GM19351 (cell line): Measurements from ENCODE around the gene CAMTA1.
"Not testable (repeated sequence)": the region's sequence is repeated elsewhere in the genome, so short reads cannot be mapped to it uniquely, and the experiment has no call there.

ENCODE experiments used
- ATAC-seq: cut with Tn5 transposase; IDR thresholded peaks from one replicate; pipeline ENCODE4 v1.9.1; 2021; ENCODE audit warnings: mild to moderate bottlenecking, moderate library complexity; ENCODE audit not compliant: unreplicated experiment

Gene CAMTA1

DNA sequence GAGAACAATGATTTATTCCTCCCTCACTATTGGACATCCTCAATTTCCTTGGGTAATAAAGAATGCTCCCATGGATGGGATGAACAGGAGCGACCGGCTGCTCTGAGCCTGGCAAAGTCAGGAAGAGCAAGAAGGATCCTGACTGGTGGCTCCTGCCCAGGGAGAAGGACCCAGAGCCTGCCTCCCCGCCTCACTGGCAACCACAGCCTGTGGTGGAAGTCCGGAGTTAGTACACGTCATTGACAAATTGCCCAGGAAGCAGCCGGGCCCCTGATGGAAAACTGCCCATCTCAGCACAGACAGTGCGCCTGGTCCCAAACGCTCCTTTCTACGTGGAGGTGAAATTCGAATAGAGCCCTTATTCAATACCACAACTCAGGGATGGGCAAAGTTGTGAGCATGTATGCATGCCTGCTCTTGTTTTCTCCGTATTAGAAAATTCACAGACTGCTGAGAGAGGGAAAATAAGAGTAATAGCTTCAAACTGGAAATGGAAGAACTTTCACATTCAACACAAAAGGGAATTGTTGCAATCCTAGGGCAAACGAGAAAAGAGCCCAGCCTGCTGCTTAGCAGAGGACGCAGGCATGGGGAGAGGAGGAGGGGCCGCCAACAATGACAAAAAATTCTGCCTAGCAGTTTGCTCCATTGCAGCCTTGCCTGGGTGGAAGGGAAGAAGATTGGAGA, 588.8 kb downstream of the CAMTA1 start:
- no peak for ATAC-seq

DNA sequence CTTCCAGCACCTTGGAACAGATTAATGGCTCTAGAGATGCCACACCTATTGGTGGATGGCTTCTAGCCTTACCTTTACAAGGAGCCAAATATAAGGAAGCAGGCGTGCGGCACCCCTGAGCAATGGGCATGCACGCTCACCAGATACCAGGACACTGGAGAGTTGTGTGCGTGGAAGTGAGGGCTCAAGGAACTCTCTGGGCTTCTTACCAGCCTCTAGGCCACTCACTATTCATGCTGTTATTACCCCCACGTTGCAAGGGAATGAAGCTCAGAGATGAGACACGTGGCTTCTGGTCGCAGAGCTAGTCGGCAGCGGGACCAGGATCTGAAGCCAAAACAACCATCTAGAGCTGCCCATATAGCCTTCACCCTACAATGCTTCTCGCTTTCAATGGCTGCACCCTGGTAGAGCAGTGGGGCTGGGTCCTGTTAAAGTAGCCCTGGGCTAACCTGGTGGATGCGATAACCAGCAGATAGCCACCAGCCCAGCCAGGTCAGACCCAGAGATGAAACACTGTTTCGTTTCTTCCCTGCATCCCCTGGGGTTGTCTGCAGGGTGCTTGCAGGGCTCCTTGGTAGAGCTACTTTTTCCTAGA, 589.4 kb downstream of the CAMTA1 start:
- no peak for ATAC-seq

DNA sequence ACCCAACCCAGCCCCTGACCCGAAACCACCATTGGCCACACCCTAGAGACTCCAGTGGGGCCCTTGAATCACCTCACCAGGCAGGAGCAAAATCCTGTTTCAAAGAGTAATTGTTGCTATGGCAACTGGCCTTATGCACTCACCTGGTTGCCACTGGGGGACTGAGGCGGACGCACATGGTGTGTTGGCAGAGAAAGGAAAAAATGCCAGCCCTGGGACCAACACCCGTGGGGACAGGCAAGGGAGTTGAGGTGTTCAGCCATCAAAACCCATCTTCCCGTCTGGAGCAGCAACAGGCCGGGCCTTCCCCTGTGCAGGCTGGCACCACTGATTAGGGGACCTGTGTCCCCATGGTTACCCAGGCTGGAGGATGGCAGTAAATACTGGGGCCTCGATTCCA, 590.1 kb downstream of the CAMTA1 start:
- ATAC-seq, result no peak

DNA sequence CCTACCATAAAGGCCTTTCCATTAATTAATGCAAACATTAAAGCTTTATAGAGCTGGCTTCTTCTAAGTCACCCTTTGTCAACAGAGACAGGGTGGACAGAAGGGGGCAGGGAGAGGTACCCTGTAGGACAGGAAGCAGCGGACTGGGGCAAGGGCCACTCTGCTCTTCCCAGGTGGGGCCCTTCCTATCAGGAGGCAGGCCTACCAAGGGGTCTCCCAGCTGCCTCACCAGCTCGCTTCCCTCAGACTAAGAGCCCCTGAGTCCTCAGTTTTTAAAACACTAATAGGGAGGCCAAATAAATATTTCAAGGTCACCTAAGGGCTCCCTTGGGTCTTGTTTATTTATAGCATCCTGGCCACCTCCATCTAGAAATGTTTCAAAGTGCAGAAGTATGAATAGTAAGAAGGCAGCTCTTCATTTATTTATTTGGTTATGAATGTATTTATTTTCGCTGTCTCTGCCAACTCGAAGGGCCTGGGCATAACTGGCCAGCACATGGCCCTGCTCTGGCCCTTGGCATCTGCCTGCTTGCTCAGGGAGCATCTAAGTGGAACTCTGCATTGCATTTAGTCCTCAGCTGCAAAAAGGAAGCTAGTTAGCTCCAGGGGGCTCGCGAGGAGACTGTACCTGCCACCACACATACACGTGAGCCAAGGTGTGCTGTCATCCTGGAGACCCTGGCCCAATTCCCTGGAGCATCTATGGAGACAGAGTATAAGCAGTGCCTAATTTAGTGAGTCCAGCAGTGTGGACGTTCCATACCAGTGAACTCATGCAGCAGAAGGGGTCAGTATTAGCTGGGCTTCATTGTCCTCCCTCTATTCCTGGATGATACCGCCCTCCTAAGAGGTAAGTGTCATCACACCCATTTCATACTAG, 590.8 kb downstream of the CAMTA1 start:
- ATAC-seq, result no peak

DNA sequence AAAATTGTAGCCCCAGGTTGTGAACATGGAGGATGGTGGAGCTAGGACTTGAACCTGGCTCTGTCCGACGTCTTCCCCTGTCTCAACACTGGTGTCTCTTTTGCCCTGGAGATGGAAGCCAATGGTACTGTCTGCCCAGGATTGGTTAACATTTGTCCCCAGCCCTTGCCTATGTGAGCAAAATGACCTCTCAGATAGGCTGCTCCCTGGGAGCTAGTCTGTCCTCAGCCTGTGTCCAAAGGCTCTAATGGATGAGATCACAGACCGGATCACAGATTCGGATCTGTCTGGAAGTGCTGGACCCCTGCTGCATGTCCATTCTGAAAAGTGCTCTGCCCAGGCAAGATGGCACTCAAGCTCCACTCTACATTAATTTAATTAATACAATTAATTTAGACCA, 591.4 kb downstream of the CAMTA1 start:
- no peak for ATAC-seq

DNA sequence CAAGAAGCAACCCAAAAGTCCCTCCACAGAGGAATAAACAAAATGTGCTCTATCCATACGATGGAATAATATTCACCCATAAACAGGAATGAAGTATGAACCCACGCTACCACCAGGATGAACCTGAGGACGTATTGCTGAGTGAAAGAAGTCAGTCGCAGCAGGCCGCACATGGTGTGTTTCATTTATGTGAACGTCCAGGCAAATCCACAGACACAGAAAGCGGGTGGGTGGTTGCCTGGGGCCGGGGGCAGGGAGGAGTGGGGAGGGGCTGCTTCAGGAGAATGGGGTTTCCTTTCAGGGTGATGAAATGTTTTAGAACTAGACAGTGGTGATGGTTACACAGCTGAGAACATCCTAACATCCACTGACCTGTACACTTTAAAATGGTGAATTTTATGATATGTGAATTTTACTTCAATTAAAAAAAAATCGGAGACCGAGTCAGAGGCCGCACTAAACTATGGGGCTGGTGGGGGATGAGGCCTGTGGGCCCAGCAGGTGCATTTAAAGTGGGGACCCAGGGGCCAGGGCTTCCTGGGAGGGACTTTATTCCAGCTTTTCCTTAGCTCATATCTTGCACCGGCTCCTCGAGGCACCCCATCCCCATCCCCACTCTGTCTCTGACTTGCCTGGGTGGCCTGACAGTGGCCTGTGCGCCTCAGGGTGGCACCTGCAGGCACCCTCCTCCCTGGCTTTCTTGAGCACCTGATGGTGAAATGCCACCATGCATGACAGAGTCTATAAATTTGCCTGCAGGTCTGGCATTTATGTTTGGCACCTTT, 593.3 kb downstream of the CAMTA1 start:
- ATAC-seq, result no peak

DNA sequence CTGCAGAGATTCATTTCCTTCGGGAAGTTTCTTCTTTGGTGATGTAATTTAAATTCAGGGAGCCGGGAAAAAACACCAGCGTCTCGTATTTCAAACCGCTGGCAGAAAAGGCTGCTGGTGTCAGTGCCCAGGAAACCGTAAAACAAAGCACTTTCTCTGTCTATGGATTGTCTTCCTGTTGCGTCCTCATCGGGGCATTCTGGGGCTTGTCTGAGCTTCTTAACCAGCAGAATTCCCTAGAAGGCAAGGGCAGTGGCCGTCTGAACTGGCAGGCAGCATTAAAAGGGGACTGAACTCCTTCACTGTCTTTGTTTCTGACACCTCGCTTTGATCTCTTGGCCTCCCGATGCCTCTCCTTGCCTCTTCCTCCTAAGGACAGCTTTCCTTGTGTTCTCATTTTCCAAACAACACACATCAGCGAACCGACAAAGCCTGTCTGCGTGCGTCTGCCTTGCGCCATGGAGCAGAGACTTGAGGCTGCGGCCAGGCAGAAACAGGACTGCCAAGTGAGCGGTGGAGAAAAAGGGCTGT, 594.3 kb downstream of the CAMTA1 start:
- ATAC-seq, result no peak

DNA sequence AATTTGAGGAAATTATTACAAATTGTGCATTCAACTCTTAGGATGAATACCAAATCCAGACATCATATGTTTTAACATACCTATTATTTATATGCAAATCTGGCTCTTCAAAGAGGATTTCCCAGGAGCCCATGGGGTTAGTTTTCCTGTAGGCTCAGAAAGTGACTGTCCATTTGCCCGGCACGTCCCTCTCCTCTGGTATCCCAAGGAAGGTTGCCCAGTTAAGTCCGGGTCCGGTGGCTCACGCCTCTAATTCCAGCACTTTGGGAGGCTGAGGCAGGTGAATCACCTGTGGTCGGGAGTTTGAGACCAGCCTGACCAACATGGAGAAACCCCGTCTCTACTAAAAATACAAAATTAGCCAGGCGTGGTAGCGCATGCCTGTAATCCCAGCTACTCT, 594.8 kb downstream of the CAMTA1 start:
- ATAC-seq, result not testable (repeated sequence)

DNA sequence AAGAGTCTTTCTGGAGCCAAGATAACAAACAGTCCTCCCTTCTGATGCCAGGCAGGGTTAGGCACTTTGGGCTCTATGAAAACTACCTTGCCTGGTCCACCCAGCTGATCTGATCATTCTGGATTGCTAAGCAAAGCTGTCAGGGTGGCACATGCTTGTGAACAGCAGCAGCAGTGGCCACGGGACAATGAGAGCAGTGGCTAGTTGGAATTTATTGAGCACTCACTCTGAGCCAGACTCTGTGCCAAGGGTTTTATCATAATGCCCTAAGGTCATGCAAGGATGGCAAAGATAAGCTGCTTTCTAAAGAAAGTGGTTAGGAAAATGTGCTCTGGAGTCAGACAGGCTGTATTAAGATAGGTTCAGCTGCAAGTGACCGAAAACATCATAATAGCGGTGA, 595.5 kb downstream of the CAMTA1 start:
- ATAC-seq, result no peak

DNA sequence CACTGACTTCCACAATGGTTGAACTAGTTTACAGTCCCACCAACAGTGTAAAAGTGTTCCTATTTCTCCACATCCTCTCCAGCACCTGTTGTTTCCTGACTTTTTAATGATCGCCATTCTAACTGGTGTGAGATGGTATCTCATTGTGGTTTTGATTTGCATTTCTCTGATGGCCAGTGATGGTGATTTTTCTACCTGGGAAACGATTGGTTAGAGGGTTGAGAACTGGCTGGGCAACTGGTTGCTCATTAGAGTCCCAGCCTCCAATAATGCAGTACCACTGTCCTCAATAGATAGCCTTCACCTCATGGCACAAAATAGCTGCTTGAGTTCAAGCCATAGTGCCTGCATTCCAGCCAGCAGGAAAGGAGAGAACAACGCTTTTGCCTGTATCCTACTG, 596.5 kb downstream of the CAMTA1 start:
- not testable (repeated sequence) for ATAC-seq

DNA sequence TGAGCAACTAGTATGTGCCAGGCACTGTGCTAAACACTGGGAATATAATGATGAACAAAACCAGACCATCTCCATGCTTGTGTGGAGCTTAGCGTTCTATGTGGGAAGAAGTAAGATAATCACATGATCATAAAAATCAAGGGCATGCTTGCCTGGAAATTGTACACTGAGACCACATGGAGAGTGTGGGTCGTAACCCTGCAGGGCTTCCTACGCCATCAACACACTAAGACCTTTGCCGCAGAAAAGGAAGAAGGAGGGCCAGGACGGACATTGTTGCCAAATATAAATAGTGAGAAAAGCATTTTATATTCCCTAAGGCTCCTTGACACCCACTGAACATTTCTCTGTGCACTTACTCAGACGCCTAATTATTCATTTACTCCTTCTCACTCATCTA, 597.7 kb downstream of the CAMTA1 start:
- ATAC-seq, result no peak

DNA sequence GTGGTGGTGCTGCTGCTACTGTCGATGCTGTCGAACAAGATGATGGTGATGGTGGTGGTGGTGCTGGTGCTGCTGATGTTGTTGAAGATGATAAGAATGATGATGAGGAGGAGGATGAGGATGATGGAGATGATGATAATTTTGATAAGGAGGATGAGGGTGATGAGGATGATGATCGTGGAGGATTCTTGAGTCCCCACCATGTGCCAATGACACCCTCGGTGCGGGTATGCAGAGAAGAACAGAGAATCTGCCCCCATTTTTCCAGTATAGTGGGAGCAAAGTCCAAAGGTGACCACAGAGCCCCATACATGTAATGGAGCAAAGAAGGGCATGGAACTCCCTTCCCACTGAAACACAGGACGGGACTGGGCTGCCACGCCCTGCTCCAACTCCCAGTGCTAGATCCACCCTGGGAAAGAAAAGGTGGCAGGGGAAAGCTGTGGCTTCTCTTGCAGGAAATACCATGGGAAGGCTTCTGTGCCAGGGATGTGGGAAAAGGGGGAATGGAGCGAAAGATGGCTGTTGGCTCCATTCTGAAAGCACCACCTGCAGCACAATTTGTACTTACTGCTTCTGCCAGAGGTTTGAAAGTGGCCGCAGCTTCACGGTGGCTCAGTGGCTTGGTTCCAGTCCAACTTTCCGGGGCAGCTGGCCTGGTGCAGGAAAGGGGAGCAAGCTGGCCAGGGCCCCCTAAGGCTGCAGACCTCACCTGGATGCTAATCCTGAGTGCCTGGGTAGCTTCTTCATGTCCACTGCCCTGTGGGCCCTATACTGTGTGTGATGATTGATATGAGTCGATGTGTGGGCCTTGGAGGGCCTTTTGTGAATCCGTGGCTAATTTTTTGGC, 598.6 kb downstream of the CAMTA1 start:
- no peak for ATAC-seq

DNA sequence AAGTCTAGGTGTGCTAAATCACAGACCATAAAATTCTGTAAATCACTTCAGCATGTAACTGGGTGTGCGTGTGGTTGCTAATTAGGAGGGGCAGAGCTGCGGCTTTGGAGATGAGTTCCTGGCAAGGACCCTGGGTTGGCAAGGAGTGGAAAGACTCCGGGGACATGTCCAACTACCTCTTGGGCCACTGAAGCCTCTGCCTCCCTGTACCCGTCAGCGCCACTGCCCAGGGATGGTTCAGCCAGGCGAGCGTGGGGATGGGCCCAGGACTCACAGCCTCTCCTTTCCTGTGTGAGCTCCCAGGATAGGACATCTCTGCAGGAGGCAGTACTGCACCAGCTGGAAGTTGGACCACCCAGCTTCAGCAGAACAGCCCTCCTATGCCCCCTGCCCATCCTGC, 599.4 kb downstream of the CAMTA1 start:
- no peak for ATAC-seq

DNA sequence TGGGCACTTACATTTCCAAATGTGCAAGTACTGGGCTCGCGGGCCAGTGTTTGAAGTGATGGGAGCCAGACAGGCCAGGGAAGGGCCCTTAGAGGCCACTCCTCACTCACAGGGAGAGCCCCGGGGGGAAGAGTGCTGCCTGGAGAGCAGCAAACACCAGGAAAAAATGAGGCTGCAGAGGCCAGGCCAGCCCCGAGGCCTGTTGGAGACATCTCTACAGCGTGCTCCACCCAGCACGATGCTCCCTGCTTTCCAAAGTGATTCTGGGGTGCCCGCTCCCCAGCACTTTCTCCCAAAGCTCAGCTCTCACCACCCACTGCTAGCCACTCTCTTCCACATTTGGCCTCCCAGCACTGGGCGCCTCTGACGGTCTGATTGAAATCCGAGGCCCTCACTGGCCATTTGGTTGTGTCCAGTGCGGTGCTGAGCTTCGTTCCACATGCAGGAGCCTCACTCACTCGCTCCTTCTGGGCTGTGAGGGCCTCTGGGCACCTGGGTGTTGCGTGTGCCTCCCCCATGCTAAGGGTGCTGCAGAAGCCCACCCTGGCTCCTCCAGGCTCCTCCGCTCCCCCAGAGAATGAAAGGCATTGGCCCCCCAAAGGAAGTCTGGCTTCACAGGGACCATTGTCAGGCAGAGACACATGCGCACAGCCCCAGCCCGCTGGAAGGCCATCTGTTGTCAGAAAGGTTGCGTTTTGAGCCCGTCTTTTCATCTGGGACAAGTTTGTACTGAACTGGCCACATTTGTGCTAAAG, 600.4 kb downstream of the CAMTA1 start:
- no peak for ATAC-seq

DNA sequence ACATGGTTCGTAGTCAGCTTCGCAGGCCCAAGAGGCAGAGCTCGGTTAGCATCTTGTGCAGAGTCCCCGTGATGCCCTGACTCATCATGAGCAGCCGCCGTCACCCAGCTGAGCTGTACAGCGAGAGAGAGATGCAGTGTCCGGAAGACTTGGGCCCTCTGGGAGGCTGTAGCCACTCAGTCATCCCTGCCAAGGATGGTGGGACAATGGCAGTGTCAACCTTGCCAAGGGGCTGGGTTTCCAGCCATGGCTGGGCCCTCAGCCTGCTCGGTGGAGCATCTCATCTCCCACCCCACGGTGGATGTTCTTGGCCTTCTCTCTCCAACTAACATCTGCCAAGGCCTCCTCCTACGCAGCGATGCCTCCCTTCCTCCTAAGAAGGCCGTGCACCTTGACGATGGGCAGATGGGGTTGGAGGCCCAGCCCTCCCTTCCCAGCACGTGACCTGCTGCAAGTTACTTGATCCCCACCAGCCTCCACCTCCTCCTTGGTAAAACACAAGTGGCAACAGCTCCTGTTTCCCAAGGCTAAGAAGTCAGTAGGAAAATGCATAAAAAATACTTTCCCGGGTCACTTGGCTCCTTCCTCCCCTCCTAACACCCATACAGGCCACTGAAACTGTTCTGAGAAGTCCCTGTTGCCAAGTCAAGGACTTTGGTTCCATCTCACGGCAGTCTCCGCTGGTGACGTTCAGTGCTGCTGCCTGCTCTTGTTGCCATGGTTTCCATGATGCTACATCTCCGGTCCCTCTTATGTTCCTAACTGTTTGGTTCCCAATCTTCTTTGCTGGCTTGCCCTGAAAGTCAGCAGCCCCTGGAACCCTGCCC, 601.2 kb downstream of the CAMTA1 start:
- ATAC-seq, result no peak

DNA sequence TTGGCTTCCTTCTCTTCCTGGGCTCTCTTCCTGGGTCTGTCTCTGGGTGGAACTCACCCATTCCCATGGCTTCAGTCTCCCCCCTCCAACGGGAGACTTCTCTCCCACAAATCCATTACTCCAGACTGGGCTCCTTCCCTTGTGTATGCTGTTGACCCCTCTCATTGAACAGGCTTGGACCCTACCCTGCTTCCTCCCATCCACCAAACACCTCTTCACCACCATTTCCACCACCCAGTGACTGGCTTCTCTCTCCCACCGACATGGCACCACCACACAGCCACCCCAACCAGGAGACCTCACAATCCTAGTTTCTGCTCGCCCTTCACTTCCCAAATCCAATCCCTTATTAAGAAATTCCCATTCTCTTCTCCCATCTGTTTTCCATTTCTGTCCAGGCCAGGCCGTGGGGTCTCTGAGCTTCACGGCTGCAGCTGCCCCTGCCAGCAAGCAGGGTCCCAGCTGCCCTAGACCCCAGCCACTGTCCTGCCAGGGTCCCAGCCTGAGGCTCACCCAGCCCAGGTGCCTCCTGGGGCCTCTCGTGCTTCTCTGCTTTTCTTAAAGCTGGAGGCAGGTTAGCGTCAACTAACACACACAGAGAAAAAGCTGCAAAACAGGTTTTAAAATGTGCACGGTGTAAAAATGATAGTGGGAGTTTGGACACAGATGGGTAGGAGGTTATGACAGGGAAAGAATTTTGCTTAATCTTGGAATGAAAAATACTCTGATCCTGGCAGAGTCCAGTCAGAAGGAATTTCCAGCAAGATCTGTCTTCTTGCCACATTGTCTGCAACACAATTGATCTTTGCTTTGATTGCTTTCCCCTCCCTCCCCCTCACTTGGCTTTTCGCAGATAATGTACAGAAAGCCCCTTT, 602.0 kb downstream of the CAMTA1 start:
- ATAC-seq, result no peak

DNA sequence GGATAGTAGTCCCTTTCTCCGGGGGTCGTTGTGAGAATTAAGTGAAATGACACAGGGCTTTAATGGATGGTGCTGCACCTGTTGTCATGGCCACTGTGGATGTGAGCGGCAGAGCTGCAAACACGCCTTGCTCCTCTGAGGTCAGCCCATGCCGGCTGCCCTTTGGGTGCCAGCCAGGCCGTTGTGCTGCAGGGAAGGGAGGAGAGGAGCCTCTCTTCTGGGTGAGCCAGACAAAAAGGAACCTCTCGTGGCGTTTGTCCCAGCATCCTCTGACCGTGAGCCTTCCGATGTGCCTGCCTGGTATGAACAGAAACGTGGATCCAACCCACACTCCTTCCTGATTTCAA, 602.9 kb downstream of the CAMTA1 start:
- ATAC-seq, result no peak
